Measurements from ENCODE around the gene FAAH2. TPM values are rescaled to one million over a fixed set of nuclear protein-coding genes. Genes with fewer than 3 reads are reported as not detected.

Gene FAAH2
- total RNA-seq (10 to 100 TPM; 17.6 to 25.6 TPM), polyA plus RNA-seq (10 to 100 TPM; 17.3 to 19.4 TPM)

DNA sequence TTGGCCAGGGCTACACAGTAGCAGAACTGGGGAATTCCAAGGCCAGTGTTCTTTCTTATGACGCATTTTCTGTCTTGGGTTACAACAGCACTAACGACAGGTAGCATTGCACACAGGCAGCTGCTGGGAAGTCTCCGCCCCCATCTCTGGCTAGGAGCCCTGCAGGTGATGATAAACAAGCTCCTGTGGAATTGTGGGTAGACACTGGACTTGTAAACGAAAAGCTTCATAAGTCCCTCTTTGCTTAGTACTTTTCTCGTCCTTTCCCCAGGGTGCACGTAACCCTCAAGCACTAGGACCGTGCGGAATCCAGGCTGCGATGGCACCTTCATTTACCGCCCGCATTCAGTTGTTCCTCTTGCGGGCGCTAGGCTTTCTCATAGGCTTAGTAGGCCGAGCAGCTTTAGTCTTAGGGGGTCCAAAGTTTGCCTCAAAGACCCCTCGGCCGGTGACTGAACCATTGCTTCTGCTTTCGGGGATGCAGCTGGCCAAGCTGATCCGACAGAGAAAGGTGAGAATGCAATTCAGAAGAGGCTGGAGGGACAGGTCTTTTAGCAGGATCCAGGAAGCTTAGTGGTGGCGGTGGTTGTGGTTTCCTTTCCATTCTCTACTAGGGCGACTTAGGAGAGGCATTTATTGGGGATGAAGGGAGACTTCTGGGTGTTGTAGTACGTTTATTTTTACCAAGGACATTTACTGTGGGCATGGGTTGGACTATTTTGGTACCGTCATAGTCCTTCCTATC lies at the start of gene FAAH2:
Gene FAAH2, plus strand, starts transcription at position 200 of the 745 bp plus-strand sequence. Its CDS starts 120 bp downstream, at position 320.
- CTCF ChIA-PET (ENCODE audit: partially characterized antibody) = interaction anchor here (1.0 to 9.2 kb wide), 4 partner anchors 8 to 521 kb away, joined by 3 to 59 read pairs (median 4); no protein-coding TSS in a partner anchor

DNA sequence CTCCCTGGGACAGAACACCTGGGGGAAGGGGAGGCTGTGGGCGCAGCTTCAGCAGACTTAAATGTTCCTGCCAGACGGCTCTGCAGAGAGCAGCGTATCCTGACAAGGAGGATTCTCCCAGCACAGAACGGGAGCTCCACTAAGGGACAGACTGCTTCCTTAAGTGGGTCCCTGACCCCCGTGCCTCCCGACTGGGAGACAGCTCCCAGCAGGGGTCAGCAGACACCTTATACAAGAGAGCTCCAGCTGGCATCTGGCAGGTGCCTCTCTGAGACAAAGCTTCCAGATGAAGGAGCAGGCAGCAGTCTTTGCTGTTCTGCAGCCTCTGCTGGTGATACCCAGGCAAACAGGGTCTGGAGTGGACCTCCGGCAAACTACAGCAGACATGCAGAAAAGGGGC lies 44.5 kb upstream of the FAAH2 start:
- Histone ChIP-seq H3K36me3 (ENCODE audit: insufficient read depth, low read length) (no peaks in the 10 kb centered on the region), H3K27ac (ENCODE audit: low read depth, low read length) (no peak overlapping the region), H3K27me3 (ENCODE audit: insufficient read depth, low read length) (no peaks in the 10 kb centered on the region), H3K4me1 (ENCODE audit: insufficient read depth, low read length) (no peaks in the 10 kb centered on the region), H3K4me3 (ENCODE audit: low read length in 2 of 2) (no peak overlapping the region), H3K9me3 (ENCODE audit: control insufficient read depth in 1 of 2, low read length in 2 of 2) (no peaks in the 10 kb centered on the region)
- CTCF ChIA-PET (ENCODE audit: partially characterized antibody) = no interaction called here
- peak overlapping the region in 1 of 8 donors; percentile 54 for H3K4me3 Mint-ChIP-seq
- POLR2A ChIA-PET (ENCODE audit: partially characterized antibody) = no interaction called here
- peak in 1 of 5 donors; percentile 20 for DNase-seq
- peaks cover 9 to 11% of the 10 kb centered on the region in 2 donors for H3K36me3 Mint-ChIP-seq
- H3K27me3 Mint-ChIP-seq = no peaks in the 10 kb centered on the region
- no peaks in the 10 kb centered on the region for H3K4me1 Mint-ChIP-seq
- intact Hi-C loops (cut with micrococcal nuclease) = no loop called here
- H3K9me3 Mint-ChIP-seq = peaks cover 0 to 26% (median 19%) of the 10 kb centered on the region in 8 donors
- H3K27ac Mint-ChIP-seq = no peak overlapping the region

More for the DNA sequence above, at the start of gene FAAH2:
- H3K36me3 ChIP-seq (ENCODE audit: insufficient read depth, low read length) = no peaks in the 10 kb centered on the region
- POLR2A ChIA-PET (ENCODE audit: partially characterized antibody) = interaction anchor here (1.0 to 1.4 kb wide), 4 partner anchors 21 to 523 kb away, joined by 3 to 4 read pairs (median 3); partner anchors contain the start of gene SPIN2B
- no peaks in the 10 kb centered on the region for H3K9me3 ChIP-seq (ENCODE audit: control insufficient read depth in 1 of 2, low read length in 2 of 2)
- peak within 1 kb of the TSS; percentile 82 for H3K27ac ChIP-seq (ENCODE audit: low read depth, low read length)
- peak within 1 kb of the TSS; percentile 55 to 79 for H3K4me3 ChIP-seq (ENCODE audit: low read length in 2 of 2)
- H3K27me3 ChIP-seq (ENCODE audit: insufficient read depth, low read length) = no peaks in the 10 kb centered on the region
- H3K9me3 Mint-ChIP-seq = no peaks in the 10 kb centered on the region
- peak within 1 kb of the TSS; percentile 86 to 98 (median 95) for H3K27ac Mint-ChIP-seq
- H3K4me3 Mint-ChIP-seq = peak within 1 kb of the TSS; percentile 87 to 97 (median 92)
- peaks cover 0 to 8% of the 10 kb centered on the region in 2 donors for H3K36me3 Mint-ChIP-seq
- intact Hi-C loops (cut with micrococcal nuclease) = loop anchor here (5.0 kb wide), 2 partner anchors 306 to 631 kb away; partner anchors contain the start of gene ZXDB
- H3K4me1 ChIP-seq (ENCODE audit: insufficient read depth, low read length) = peaks cover 48% of the 10 kb centered on the region
- H3K27me3 Mint-ChIP-seq = peaks cover 0 to 1% of the 10 kb centered on the region in 2 donors
- H3K4me1 Mint-ChIP-seq = peaks cover 19 to 52% (median 30%) of the 10 kb centered on the region in 4 donors
- peak; percentile 63 to 94 (median 81) for DNase-seq

DNA sequence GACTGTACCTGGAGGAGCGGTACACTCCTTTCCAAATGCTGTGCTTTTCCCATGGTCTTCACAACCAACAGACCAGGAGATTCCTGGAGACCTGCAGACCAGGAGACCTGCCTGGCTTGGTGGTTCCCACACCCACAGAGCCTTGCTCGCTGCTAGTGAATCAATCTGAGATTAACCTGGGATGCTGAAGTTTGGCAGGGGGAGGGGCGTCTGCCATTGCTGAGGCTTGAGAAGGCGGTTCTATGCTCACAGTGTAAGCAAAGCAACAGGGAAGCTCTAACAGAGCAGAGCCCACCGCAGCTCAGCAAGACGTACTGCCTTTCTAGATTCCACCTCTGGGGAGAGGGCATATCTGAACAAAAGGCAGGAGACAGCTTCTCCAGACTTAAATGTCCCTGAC lies 34.5 kb upstream of the FAAH2 start:
- POLR2A ChIA-PET (ENCODE audit: partially characterized antibody) = no interaction called here
- no peaks in the 10 kb centered on the region for H3K9me3 ChIP-seq (ENCODE audit: control insufficient read depth in 1 of 2, low read length in 2 of 2)
- H3K27ac Mint-ChIP-seq = no peak overlapping the region
- no peaks in the 10 kb centered on the region for H3K27me3 ChIP-seq (ENCODE audit: insufficient read depth, low read length)
- no peaks in the 10 kb centered on the region for H3K27me3 Mint-ChIP-seq
- peaks cover 0 to 2% of the 10 kb centered on the region in 2 donors for H3K36me3 Mint-ChIP-seq
- no peaks in the 10 kb centered on the region for H3K36me3 ChIP-seq (ENCODE audit: insufficient read depth, low read length)
- no peak overlapping the region for H3K4me3 ChIP-seq (ENCODE audit: low read length in 2 of 2)
- DNase-seq = no peak
- no peaks in the 10 kb centered on the region for H3K4me1 ChIP-seq (ENCODE audit: insufficient read depth, low read length)
- intact Hi-C loops (cut with micrococcal nuclease) = no loop called here
- H3K4me3 Mint-ChIP-seq = no peak overlapping the region
- CTCF ChIA-PET (ENCODE audit: partially characterized antibody) = no interaction called here
- peaks cover 0 to 37% (median 32%) of the 10 kb centered on the region in 8 donors for H3K9me3 Mint-ChIP-seq
- H3K27ac ChIP-seq (ENCODE audit: low read depth, low read length) = no peak overlapping the region
- H3K4me1 Mint-ChIP-seq = no peaks in the 10 kb centered on the region

DNA sequence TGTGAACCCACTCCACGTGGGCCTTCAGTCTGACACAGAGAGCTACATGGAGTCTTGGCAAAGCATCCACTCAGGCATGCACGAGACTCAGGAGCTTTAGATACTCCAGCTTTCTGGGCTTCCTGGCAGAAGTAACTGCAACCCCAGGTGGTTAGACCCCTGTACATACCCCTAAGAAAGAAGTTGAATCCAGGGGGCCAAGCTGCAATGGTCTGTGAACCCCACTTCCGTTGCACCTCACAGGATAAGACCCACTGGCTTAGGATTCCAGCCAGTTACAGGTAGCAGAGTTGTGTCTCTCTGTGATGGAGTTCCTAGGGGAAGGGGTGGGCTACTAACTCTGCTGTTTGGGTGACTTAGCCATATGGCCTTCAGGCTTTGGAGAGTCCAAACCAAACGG lies 21.4 kb upstream of the FAAH2 start:
- CTCF ChIA-PET (ENCODE audit: partially characterized antibody) = interaction anchor here (1.3 kb wide), 1 partner anchor 21 kb away, joined by 3 read pairs; the partner anchor contains the start of gene FAAH2
- no peaks in the 10 kb centered on the region for H3K27me3 Mint-ChIP-seq
- intact Hi-C loops (cut with micrococcal nuclease) = no loop called here

GRCh38 chrX:57266275-57266674 lies 20.2 kb upstream of the FAAH2 start:
- Histone ChIP-seq H3K9me3 (ENCODE audit: control insufficient read depth in 1 of 2, low read length in 2 of 2) (no peaks in the 10 kb centered on the region), H3K27ac (ENCODE audit: low read depth, low read length) (no peak overlapping the region), H3K4me3 (ENCODE audit: low read length in 2 of 2) (no peak overlapping the region), H3K27me3 (ENCODE audit: insufficient read depth, low read length) (no peaks in the 10 kb centered on the region), H3K36me3 (ENCODE audit: insufficient read depth, low read length) (no peaks in the 10 kb centered on the region), H3K4me1 (ENCODE audit: insufficient read depth, low read length) (no peaks in the 10 kb centered on the region)
- ChIA-PET POLR2A (ENCODE audit: partially characterized antibody) (no interaction called here), CTCF (ENCODE audit: partially characterized antibody) (interaction anchor here (1.3 kb wide), 1 partner anchor 20 kb away, joined by 3 read pairs; the partner anchor contains the start of gene FAAH2)
- Mint-ChIP-seq H3K4me3 (no peak overlapping the region), H3K27ac (no peak overlapping the region), H3K9me3 (peaks cover 0 to 20% (median 10%) of the 10 kb centered on the region in 8 donors), H3K36me3 (peaks cover 0 to 3% of the 10 kb centered on the region in 2 donors), H3K4me1 (no peaks in the 10 kb centered on the region), H3K27me3 (no peaks in the 10 kb centered on the region)
- intact Hi-C loops (cut with micrococcal nuclease) = no loop called here
- DNase-seq = no peak

More for the DNA sequence above, 21.4 kb upstream of the FAAH2 start:
- H3K4me3 ChIP-seq (ENCODE audit: low read length in 2 of 2) = no peak overlapping the region
- Mint-ChIP-seq H3K4me3 (no peak overlapping the region), H3K27ac (no peak overlapping the region), H3K9me3 (peaks cover 0 to 20% (median 10%) of the 10 kb centered on the region in 8 donors), H3K4me1 (no peaks in the 10 kb centered on the region), H3K36me3 (peaks cover 0 to 3% of the 10 kb centered on the region in 2 donors)
- POLR2A ChIA-PET (ENCODE audit: partially characterized antibody) = no interaction called here
- no peak overlapping the region for H3K27ac ChIP-seq (ENCODE audit: low read depth, low read length)
- DNase-seq = no peak
- H3K36me3 ChIP-seq (ENCODE audit: insufficient read depth, low read length) = no peaks in the 10 kb centered on the region
- H3K9me3 ChIP-seq (ENCODE audit: control insufficient read depth in 1 of 2, low read length in 2 of 2) = no peaks in the 10 kb centered on the region
- no peaks in the 10 kb centered on the region for H3K4me1 ChIP-seq (ENCODE audit: insufficient read depth, low read length)
- H3K27me3 ChIP-seq (ENCODE audit: insufficient read depth, low read length) = no peaks in the 10 kb centered on the region

GRCh38 chrX:57266871-57267270 lies 19.6 kb upstream of the FAAH2 start:
- H3K36me3 Mint-ChIP-seq = peaks cover 0 to 3% of the 10 kb centered on the region in 2 donors
- no peaks in the 10 kb centered on the region for H3K27me3 Mint-ChIP-seq
- CTCF ChIA-PET (ENCODE audit: partially characterized antibody) = no interaction called here
- intact Hi-C loops (cut with micrococcal nuclease) = no loop called here
- no peaks in the 10 kb centered on the region for H3K27me3 ChIP-seq (ENCODE audit: insufficient read depth, low read length)
- H3K27ac Mint-ChIP-seq = no peak overlapping the region
- no peak overlapping the region for H3K4me3 Mint-ChIP-seq
- peaks cover 0 to 20% (median 10%) of the 10 kb centered on the region in 8 donors for H3K9me3 Mint-ChIP-seq
- no peaks in the 10 kb centered on the region for H3K4me1 Mint-ChIP-seq
- no peak overlapping the region for H3K4me3 ChIP-seq (ENCODE audit: low read length in 2 of 2)
- H3K27ac ChIP-seq (ENCODE audit: low read depth, low read length) = no peak overlapping the region
- no peak for DNase-seq
- POLR2A ChIA-PET (ENCODE audit: partially characterized antibody) = no interaction called here
- H3K36me3 ChIP-seq (ENCODE audit: insufficient read depth, low read length) = no peaks in the 10 kb centered on the region
- H3K4me1 ChIP-seq (ENCODE audit: insufficient read depth, low read length) = no peaks in the 10 kb centered on the region
- no peaks in the 10 kb centered on the region for H3K9me3 ChIP-seq (ENCODE audit: control insufficient read depth in 1 of 2, low read length in 2 of 2)

GRCh38 chrX:57267308-57267707 lies 19.2 kb upstream of the FAAH2 start:
- Mint-ChIP-seq H3K27me3 (no peaks in the 10 kb centered on the region), H3K9me3 (peaks cover 0 to 20% (median 10%) of the 10 kb centered on the region in 8 donors), H3K27ac (no peak overlapping the region), H3K4me1 (no peaks in the 10 kb centered on the region), H3K36me3 (peaks cover 0 to 3% of the 10 kb centered on the region in 2 donors), H3K4me3 (no peak overlapping the region)
- Histone ChIP-seq H3K27me3 (ENCODE audit: insufficient read depth, low read length) (no peaks in the 10 kb centered on the region), H3K4me1 (ENCODE audit: insufficient read depth, low read length) (no peaks in the 10 kb centered on the region), H3K36me3 (ENCODE audit: insufficient read depth, low read length) (no peaks in the 10 kb centered on the region), H3K4me3 (ENCODE audit: low read length in 2 of 2) (no peak overlapping the region), H3K9me3 (ENCODE audit: control insufficient read depth in 1 of 2, low read length in 2 of 2) (no peaks in the 10 kb centered on the region), H3K27ac (ENCODE audit: low read depth, low read length) (no peak overlapping the region)
- intact Hi-C loops (cut with micrococcal nuclease) = no loop called here
- ChIA-PET POLR2A (ENCODE audit: partially characterized antibody) (no interaction called here), CTCF (ENCODE audit: partially characterized antibody) (no interaction called here)
- no peak for DNase-seq

Measured in CD4-positive, alpha-beta memory T cell (primary cell).